OCI-LY7 (cell line): Measurements from ENCODE around the gene NRXN2.

ENCODE experiments used
- EZH2phosphoT487 ChIP-seq: fragments of 200-600 bp; sonication (generic); IDR thresholded peaks from 2 replicates; pipeline ENCODE4 v1.6.1; 2018; ENCODE audit warnings: low read depth, borderline replicate concordance, mild to moderate bottlenecking, mixed run types, antibody characterized with exemption, low read length, moderate library complexity, mixed read lengths
- TF ChIP-seq, protein P1 (sequence below): fragments of 200-600 bp; sonication (generic); conservative IDR thresholded peaks from 2 replicates; pipeline ENCODE4 v1.5.1; 2014; ENCODE audit warnings: mild to moderate bottlenecking, antibody characterized with exemption, low read length, moderate library complexity, mixed read lengths

DNA sequence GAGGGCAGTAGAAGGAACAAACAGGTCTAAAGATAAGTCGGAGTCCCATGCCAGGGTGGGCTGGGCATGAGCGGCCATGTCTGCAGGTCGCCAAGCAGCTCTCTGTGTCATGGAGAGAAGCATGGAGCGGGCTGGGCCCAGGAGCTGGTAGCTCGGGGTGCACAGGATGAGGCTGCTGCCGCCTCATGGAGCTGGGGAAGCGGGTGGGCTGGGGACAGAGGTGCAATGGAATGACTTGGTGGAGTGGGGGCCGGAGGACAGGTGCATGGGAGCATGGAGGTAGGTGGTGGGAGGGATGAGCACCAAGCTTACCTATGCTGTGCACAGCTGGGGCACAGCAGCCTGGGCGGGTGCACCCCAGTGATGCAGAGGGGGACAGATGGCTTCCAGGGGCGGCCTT lies 3.6 kb downstream of the NRXN2 start:
- TF ChIP-seq, protein P1, sequence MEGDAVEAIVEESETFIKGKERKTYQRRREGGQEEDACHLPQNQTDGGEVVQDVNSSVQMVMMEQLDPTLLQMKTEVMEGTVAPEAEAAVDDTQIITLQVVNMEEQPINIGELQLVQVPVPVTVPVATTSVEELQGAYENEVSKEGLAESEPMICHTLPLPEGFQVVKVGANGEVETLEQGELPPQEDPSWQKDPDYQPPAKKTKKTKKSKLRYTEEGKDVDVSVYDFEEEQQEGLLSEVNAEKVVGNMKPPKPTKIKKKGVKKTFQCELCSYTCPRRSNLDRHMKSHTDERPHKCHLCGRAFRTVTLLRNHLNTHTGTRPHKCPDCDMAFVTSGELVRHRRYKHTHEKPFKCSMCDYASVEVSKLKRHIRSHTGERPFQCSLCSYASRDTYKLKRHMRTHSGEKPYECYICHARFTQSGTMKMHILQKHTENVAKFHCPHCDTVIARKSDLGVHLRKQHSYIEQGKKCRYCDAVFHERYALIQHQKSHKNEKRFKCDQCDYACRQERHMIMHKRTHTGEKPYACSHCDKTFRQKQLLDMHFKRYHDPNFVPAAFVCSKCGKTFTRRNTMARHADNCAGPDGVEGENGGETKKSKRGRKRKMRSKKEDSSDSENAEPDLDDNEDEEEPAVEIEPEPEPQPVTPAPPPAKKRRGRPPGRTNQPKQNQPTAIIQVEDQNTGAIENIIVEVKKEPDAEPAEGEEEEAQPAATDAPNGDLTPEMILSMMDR = no peak
- TF ChIP-seq EZH2phosphoT487 = no peak
